Liver (tissue), 9 donors: ENCODE measurements around the gene PNMA1. TPM values are rescaled to one million over a fixed set of nuclear protein-coding genes. Genes with fewer than 3 reads are reported as not detected.

ENCODE experiments used
- DNase-seq: peaks from one replicate; pipeline ENCODE4 v3.0.0-alpha.2; 2017; ENCODE audit warnings: low spot score
- H3K27ac ChIP-seq, 2 donors: one replicate each; pipeline ENCODE4 v1.7.0; 2013; ENCODE audit warnings: inconsistent platforms in 2 of 2, low read length in 2 of 2, control low read depth in 1 of 2, low read depth in 1 of 2, mild to moderate bottlenecking in 1 of 2
- H3K27me3 ChIP-seq, 4 donors: one replicate each; pipeline versions ENCODE4 v1.6.1 to v1.7.0; 2013; ENCODE audit warnings: low read length in 3 of 4, inconsistent platforms in 1 of 4, mild to moderate bottlenecking in 1 of 4, moderate library complexity in 1 of 4; ENCODE audit not compliant: control insufficient read depth in 4 of 4, insufficient read depth in 4 of 4
- H3K36me3 ChIP-seq, 4 donors: one replicate each; pipeline versions ENCODE4 v1.6.1 to v1.7.0; 2013; ENCODE audit warnings: low read length in 3 of 4, mild to moderate bottlenecking in 3 of 4, low read depth in 1 of 4, moderate library complexity in 1 of 4; ENCODE audit not compliant: control insufficient read depth in 4 of 4, insufficient read depth in 3 of 4
- H3K4me1 ChIP-seq, 4 donors: one replicate each; pipeline versions ENCODE4 v1.6.1 to v1.7.0; 2013; ENCODE audit warnings: low read length in 3 of 4, mild to moderate bottlenecking in 3 of 4, moderate library complexity in 1 of 4; ENCODE audit not compliant: control insufficient read depth in 4 of 4, insufficient read depth in 4 of 4
- H3K4me3 ChIP-seq, 3 donors: one replicate each; pipeline versions ENCODE4 v1.6.1 to v1.7.0; 2013; ENCODE audit warnings: low read length in 3 of 3, control low read depth in 1 of 3, low read depth in 1 of 3, mild to moderate bottlenecking in 1 of 3
- H3K9ac ChIP-seq, 2 donors: one replicate each; pipeline ENCODE4 v1.7.0; 2013; ENCODE audit warnings: low read length in 2 of 2, mild to moderate bottlenecking in 2 of 2, moderate library complexity in 2 of 2, control low read depth in 1 of 2, low read depth in 1 of 2
- H3K9me3 ChIP-seq, 4 donors: one replicate each; pipeline versions ENCODE4 v1.6.1 to v1.7.0; 2013; ENCODE audit warnings: low read length in 3 of 4; ENCODE audit not compliant: control insufficient read depth in 4 of 4
- EGR1 ChIP-seq, 2 donors: IDR thresholded peaks; 2 replicates each; pipeline ENCODE4 v1.6.1; 2016 to 2018; ENCODE audit warnings: antibody characterized with exemption in 2 of 2, low read depth in 2 of 2
- FOXA1 ChIP-seq: IDR thresholded peaks from 2 replicates; pipeline ENCODE4 v1.6.1; 2016; ENCODE audit warnings: antibody characterized with exemption
- FOXA2 ChIP-seq: IDR thresholded peaks from 2 replicates; pipeline ENCODE4 v1.6.1; 2016; ENCODE audit warnings: antibody characterized with exemption
- GABPA ChIP-seq, 2 donors: IDR thresholded peaks in 1 of 2; conservative IDR thresholded peaks in 1 of 2; 2 replicates each; pipeline ENCODE4 v1.6.1; 2016; ENCODE audit warnings: antibody characterized with exemption in 2 of 2, mild to moderate bottlenecking in 1 of 2, moderate library complexity in 1 of 2
- HNF4A ChIP-seq, 2 donors: conservative IDR thresholded peaks; 2 replicates each; pipeline ENCODE4 v1.6.1; 2016; ENCODE audit warnings: antibody characterized with exemption in 2 of 2, mild to moderate bottlenecking in 2 of 2
- HNF4G ChIP-seq: IDR thresholded peaks from 2 replicates; pipeline ENCODE4 v1.6.1; 2016; ENCODE audit warnings: antibody characterized with exemption
- JUND ChIP-seq, 2 donors: IDR thresholded peaks; 2 replicates each; pipeline ENCODE4 v1.6.1; 2016; ENCODE audit warnings: antibody characterized with exemption in 2 of 2
- NR2F2 ChIP-seq: IDR thresholded peaks from 2 replicates; pipeline ENCODE4 v1.6.1; 2016; ENCODE audit warnings: antibody characterized with exemption
- RAD21 ChIP-seq, 2 donors: IDR thresholded peaks; 2 replicates each; pipeline ENCODE4 v1.6.1; 2016; ENCODE audit warnings: antibody characterized with exemption in 2 of 2, mild to moderate bottlenecking in 2 of 2
- RXRA ChIP-seq, 2 donors: IDR thresholded peaks; 2 replicates each; pipeline ENCODE4 v1.6.1; 2017 to 2018; ENCODE audit warnings: antibody characterized with exemption in 2 of 2, mild to moderate bottlenecking in 1 of 2
- SP1 ChIP-seq: IDR thresholded peaks from 2 replicates; pipeline ENCODE4 v1.6.1; 2018; ENCODE audit warnings: antibody characterized with exemption, mild to moderate bottlenecking
- TAF1 ChIP-seq: conservative IDR thresholded peaks from 2 replicates; pipeline ENCODE4 v1.6.1; 2016; ENCODE audit warnings: antibody characterized with exemption, mild to moderate bottlenecking
- YY1 ChIP-seq: IDR thresholded peaks from 2 replicates; pipeline ENCODE4 v1.6.1; 2016; ENCODE audit warnings: antibody characterized with exemption, mild to moderate bottlenecking
- WGBS: extraction: QIAGEN DNeasy Blood & Tissue Kit; methylation state at CpG from one replicate; pipeline ENCODE4 v1.1.7; 2013; 5-methylcytosine and 5-hydroxymethylcytosine counted together
- polyA plus RNA-seq, 2 donors: library from polyadenylated mRNA; stranded (reverse) in 1 of 2; unstranded in 1 of 2; fragments of 200-250 nt in 1 of 2; fragments of >200 nt in 1 of 2; fragmentation: Nextera tagmentation in 1 of 2; extraction: Ambion mirVana in 1 of 2; gene quantifications; one replicate each; pipeline versions ENCODE4 v1.2.1 to v1.2.3, GENCODE V29; 2013 to 2015
- total RNA-seq, 2 donors: library from RNA; depleted of rRNA; stranded (reverse); fragments of >200 nt; gene quantifications; one replicate each; pipeline ENCODE4 v1.2.3, GENCODE V29; 2014
- TF ChIP-seq, protein P1 (sequence below): IDR thresholded peaks from 2 replicates; pipeline ENCODE4 v1.6.1; 2016; ENCODE audit warnings: antibody characterized with exemption
- TF ChIP-seq, protein P2 (sequence below): IDR thresholded peaks from 2 replicates; pipeline ENCODE4 v1.6.1; 2016; ENCODE audit warnings: antibody characterized with exemption
- TF ChIP-seq, protein P3 (sequence below): IDR thresholded peaks from 2 replicates; pipeline ENCODE4 v1.6.1; 2016; ENCODE audit warnings: antibody characterized with exemption
- TF ChIP-seq, protein P4 (sequence below): IDR thresholded peaks from 2 replicates; pipeline ENCODE4 v1.6.1; 2016; ENCODE audit warnings: antibody characterized with exemption, mild to moderate bottlenecking
- donor health status: healthy.
- donor health status: healthy.
- donor health status: healthy.
- donor health status: healthy.
- donor health status: healthy.

PNMA1 gene
- total and polyA plus RNA-seq, 4 donors, result 2.3 to 10.4 (median 3.4) TPM

DNA sequence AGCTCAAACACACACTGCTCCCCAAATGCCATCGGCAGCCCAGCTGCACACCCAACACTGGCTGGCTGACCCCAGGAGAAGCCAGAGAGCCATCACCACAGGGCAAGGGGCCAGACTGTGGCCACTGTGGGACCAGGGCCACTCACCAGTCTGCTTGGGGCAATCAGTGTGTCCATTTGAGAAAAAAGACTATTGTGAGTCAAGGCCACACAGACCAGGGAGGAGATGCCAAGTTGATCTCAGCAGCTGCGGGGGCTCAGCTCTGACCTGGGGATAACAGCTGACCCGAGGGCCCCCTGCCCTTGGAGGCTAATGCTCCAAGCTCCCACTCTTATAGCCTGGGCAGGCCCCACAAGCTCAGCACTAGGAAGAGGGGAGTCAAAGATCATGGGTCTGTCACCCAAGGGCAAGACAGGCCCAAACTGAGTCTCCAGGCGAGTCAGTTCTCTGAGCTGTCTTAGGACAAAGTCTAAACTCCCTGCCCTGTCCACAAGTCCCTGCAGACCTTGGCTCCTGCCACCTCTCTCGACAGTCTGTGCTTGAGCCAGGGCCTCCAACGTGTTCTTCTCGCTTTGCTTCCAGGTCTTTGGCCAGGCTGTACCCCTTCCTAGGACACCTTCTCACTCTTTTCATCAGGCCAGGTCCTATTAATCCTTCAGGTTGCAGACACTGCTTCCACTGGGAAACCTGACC, 30.1 kb upstream of the PNMA1 start:
- no peaks in the 10 kb centered on the region for H3K27me3 ChIP-seq
- peak overlapping the region in 1 of 2 donors; percentile 6 for H3K27ac ChIP-seq
- H3K9me3 ChIP-seq, result no peaks in the 10 kb centered on the region
- H3K9ac ChIP-seq, result no peak overlapping the region
- H3K36me3 ChIP-seq, result peaks cover 0 to 5% (median under 1%) of the 10 kb centered on the region in 4 donors
- WGBS, result 34% methylated on average over 7 of the region's 7 CpGs
- H3K4me3 ChIP-seq, result no peak overlapping the region
- no peak for DNase-seq
- TF ChIP-seq, protein P1, sequence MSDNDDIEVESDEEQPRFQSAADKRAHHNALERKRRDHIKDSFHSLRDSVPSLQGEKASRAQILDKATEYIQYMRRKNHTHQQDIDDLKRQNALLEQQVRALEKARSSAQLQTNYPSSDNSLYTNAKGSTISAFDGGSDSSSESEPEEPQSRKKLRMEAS, result no peak
- TF ChIP-seq HNF4A (conservative IDR thresholded peaks at IDR 0.05), result peak in 1 of 2 donors; percentile 18
- peaks cover 28 to 92% (median 82%) of the 10 kb centered on the region in 4 donors for H3K4me1 ChIP-seq

DNA sequence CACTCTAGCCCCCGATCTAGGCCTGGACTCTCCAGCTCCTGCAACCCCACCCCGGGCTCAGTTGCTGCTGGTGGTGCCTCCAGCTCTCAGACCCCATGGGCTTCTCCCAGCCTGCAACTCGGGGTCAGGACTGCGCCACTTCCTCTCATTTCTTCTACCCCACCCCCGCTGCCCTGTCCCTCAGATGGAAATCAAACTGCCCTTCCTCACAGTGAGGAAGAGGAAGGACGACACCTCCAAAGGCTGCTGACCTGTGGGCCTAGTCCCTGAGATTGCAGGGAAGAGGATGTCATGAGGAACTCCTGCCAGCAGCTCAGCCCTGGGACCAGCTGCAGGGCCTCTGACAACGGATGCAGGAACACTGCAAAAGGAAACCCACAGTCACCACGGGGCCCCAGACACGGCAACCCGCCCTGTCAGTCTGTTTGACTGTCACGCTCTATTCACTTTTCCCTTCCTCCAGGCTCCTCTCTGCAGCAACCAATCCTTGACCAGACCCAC, 29.3 kb upstream of the PNMA1 start:
- peak; percentile 87 for TF ChIP-seq NR2F2
- TF ChIP-seq JUND (IDR thresholded peaks at IDR 0.05), result no peak
- TF ChIP-seq, protein P2, sequence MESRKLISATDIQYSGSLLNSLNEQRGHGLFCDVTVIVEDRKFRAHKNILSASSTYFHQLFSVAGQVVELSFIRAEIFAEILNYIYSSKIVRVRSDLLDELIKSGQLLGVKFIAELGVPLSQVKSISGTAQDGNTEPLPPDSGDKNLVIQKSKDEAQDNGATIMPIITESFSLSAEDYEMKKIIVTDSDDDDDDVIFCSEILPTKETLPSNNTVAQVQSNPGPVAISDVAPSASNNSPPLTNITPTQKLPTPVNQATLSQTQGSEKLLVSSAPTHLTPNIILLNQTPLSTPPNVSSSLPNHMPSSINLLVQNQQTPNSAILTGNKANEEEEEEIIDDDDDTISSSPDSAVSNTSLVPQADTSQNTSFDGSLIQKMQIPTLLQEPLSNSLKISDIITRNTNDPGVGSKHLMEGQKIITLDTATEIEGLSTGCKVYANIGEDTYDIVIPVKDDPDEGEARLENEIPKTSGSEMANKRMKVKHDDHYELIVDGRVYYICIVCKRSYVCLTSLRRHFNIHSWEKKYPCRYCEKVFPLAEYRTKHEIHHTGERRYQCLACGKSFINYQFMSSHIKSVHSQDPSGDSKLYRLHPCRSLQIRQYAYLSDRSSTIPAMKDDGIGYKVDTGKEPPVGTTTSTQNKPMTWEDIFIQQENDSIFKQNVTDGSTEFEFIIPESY, result no peak
- TF ChIP-seq, protein P3, sequence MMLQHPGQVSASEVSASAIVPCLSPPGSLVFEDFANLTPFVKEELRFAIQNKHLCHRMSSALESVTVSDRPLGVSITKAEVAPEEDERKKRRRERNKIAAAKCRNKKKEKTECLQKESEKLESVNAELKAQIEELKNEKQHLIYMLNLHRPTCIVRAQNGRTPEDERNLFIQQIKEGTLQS, result no peak
- peak in 1 of 2 donors; percentile 12 for TF ChIP-seq RXRA (IDR thresholded peaks at IDR 0.05)
- DNase-seq, result no peak
- H3K9ac ChIP-seq, result no peak overlapping the region
- H3K27me3 ChIP-seq, result no peaks in the 10 kb centered on the region
- peaks cover 28 to 94% (median 82%) of the 10 kb centered on the region in 4 donors for H3K4me1 ChIP-seq
- H3K4me3 ChIP-seq, result no peak overlapping the region
- no peaks in the 10 kb centered on the region for H3K9me3 ChIP-seq
- WGBS, result 70% methylated on average over 11 of the region's 11 CpGs
- peak overlapping the region; percentile 35 to 58 for H3K27ac ChIP-seq
- peaks cover 0 to 14% (median 4%) of the 10 kb centered on the region in 4 donors for H3K36me3 ChIP-seq

DNA sequence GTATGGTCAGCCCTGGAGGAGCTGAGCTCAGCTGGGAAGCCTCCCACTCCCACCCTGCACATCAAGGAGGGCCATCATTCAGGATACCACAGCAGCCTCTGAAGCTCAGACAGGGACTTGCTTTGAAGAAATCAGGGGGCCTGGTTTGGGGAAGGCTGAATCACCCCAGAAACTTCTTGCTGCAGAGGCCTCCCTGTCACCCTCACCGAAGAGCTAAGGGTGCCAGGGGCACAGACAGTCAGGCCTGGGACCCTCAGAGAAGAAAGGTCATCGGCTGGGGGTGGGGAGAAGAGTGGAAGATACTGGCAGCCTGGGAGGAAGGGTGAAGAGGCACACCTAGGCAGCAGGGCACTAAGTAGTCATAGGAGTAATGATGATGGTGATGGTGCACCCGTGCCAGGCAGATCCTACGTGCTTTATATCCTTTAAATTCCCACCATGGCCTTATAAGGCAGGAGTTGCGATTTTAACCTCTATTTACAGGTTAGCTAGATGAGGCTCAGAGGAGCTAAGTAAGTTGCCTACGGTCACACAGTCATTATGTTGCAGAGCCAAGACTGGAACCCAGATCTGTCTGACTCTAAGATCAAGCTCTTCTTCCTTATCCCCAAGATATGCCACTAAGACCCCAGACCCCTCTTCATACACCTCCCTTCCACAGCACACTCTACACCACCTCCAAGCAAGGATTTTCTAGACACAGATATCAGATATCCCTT, 28.5 kb upstream of the PNMA1 start:
- Histone ChIP-seq H3K9me3 (no peaks in the 10 kb centered on the region), H3K4me3 (no peak overlapping the region), H3K27me3 (no peaks in the 10 kb centered on the region)
- TF ChIP-seq, protein P4, sequence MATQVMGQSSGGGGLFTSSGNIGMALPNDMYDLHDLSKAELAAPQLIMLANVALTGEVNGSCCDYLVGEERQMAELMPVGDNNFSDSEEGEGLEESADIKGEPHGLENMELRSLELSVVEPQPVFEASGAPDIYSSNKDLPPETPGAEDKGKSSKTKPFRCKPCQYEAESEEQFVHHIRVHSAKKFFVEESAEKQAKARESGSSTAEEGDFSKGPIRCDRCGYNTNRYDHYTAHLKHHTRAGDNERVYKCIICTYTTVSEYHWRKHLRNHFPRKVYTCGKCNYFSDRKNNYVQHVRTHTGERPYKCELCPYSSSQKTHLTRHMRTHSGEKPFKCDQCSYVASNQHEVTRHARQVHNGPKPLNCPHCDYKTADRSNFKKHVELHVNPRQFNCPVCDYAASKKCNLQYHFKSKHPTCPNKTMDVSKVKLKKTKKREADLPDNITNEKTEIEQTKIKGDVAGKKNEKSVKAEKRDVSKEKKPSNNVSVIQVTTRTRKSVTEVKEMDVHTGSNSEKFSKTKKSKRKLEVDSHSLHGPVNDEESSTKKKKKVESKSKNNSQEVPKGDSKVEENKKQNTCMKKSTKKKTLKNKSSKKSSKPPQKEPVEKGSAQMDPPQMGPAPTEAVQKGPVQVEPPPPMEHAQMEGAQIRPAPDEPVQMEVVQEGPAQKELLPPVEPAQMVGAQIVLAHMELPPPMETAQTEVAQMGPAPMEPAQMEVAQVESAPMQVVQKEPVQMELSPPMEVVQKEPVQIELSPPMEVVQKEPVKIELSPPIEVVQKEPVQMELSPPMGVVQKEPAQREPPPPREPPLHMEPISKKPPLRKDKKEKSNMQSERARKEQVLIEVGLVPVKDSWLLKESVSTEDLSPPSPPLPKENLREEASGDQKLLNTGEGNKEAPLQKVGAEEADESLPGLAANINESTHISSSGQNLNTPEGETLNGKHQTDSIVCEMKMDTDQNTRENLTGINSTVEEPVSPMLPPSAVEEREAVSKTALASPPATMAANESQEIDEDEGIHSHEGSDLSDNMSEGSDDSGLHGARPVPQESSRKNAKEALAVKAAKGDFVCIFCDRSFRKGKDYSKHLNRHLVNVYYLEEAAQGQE, result no peak
- no peak for TF ChIP-seq RXRA (IDR thresholded peaks at IDR 0.05)
- TF ChIP-seq FOXA2, result no peak
- TF ChIP-seq, protein P1, result no peak
- no peak for TF ChIP-seq EGR1 (IDR thresholded peaks at IDR 0.05; ENCODE audit: low read depth in 2 of 2)
- no peak for TF ChIP-seq GABPA (IDR thresholded peaks at IDR 0.05 in 1 of 2, conservative IDR thresholded peaks at IDR 0.05 in 1 of 2)
- no peak for TF ChIP-seq HNF4G
- TF ChIP-seq, protein P2, result no peak
- TF ChIP-seq, protein P3, result no peak
- no peak for TF ChIP-seq SP1
- TF ChIP-seq TAF1, result no peak
- no peak for TF ChIP-seq FOXA1
- no peak for TF ChIP-seq JUND (IDR thresholded peaks at IDR 0.05)
- TF ChIP-seq NR2F2, result no peak
- TF ChIP-seq YY1, result no peak
- no peak for TF ChIP-seq RAD21 (IDR thresholded peaks at IDR 0.05)

More for the DNA sequence above, 28.5 kb upstream of the PNMA1 start:
- peak; percentile 39 for DNase-seq
- H3K9ac ChIP-seq, result no peak overlapping the region
- peaks cover 26 to 86% (median 79%) of the 10 kb centered on the region in 4 donors for H3K4me1 ChIP-seq
- WGBS, result 78% methylated on average over 6 of the region's 6 CpGs
- H3K27ac ChIP-seq, result peak overlapping the region; percentile 35 to 58
- peaks cover 0 to 18% (median 4%) of the 10 kb centered on the region in 4 donors for H3K36me3 ChIP-seq
